Measurements from ENCODE around the gene IFT80. TPM values are rescaled to one million over a fixed set of nuclear protein-coding genes. Genes with fewer than 3 reads are reported as not detected.

Gene IFT80
- total and polyA plus RNA-seq, 9 of the 15 experiments (the other 6 are each of a cell fraction or from before 2014, with no cell fraction given) = 6.7 to 21.1 (median 16.4) TPM

- TF ChIP-seq EWSR1 (IDR thresholded peaks at IDR 0.05; ENCODE audit: borderline replicate concordance, low read depth, partially characterized antibody) (no peak), ETS1 (conservative IDR thresholded peaks at IDR 0.05; ENCODE audit: control insufficient read depth, low read depth, low read length) (peak; percentile 64), ZNF695 (CRISPR knock-in tag; IDR thresholded peaks at IDR 0.05) (no peak), SMAD1 (IDR thresholded peaks at IDR 0.05; ENCODE audit: low read depth, low read length, partially characterized antibody) (no peak), HDAC1 (IDR thresholded peaks at IDR 0.05) (no peak), ZNF668 (CRISPR knock-in tag; IDR thresholded peaks at IDR 0.05) (no peak), BRCA1 (IDR thresholded peaks at IDR 0.05) (no peak), BRCA1 (CRISPR knock-in tag; IDR thresholded peaks at IDR 0.05) (no peak), MAFG (tag; conservative IDR thresholded peaks at IDR 0.05) (no peak), OTX1 (CRISPR knock-in tag; IDR thresholded peaks at IDR 0.05) (no peak), SRF (CRISPR knock-in tag; IDR thresholded peaks at IDR 0.05) (no peak), ZNF277 (CRISPR knock-in tag; IDR thresholded peaks at IDR 0.05; ENCODE audit: borderline replicate concordance) (no peak), TCF15 (CRISPR knock-in tag; IDR thresholded peaks at IDR 0.05) (no peak), FOXM1 (IDR thresholded peaks at IDR 0.05; ENCODE audit: low read depth) (peak; percentile 44), FOXM1 (CRISPR knock-in tag; IDR thresholded peaks at IDR 0.05; ENCODE audit: low read depth) (peak; percentile 73; the same call in 1 of the 2 replicates), JUNB (CRISPR knock-in tag; conservative IDR thresholded peaks at IDR 0.05) (no peak), ETV1 (tag; conservative IDR thresholded peaks at IDR 0.05; ENCODE audit: low read depth) (no peak), FOXJ3 (CRISPR knock-in tag; IDR thresholded peaks at IDR 0.05) (no peak), KAT8 (IDR thresholded peaks at IDR 0.05; ENCODE audit: low read depth) (no peak), SMARCE1 (IDR thresholded peaks at IDR 0.05) (no peak), ELF4 (CRISPR knock-in tag; IDR thresholded peaks at IDR 0.05) (no peak), ZNF316 (IDR thresholded peaks at IDR 0.05) (no peak), PTBP1 (IDR thresholded peaks at IDR 0.05; ENCODE audit: low read depth, low read length) (no peak), HDAC6 (IDR thresholded peaks at IDR 0.05; ENCODE audit: low read depth, low read length) (no peak), STAT5A (IDR thresholded peaks at IDR 0.05; ENCODE audit: borderline replicate concordance, low read length) (no peak), CTBP1 (IDR thresholded peaks at IDR 0.05; ENCODE audit: borderline replicate concordance) (peak; percentile 100), RUNX1 (IDR thresholded peaks at IDR 0.05; ENCODE audit: low read depth) (no peak), ZNF780A (CRISPR knock-in tag; IDR thresholded peaks at IDR 0.05) (no peak), ZNF311 (CRISPR knock-in tag; IDR thresholded peaks at IDR 0.05) (no peak), HOXB6 (CRISPR knock-in tag; IDR thresholded peaks at IDR 0.05; ENCODE audit: borderline replicate concordance) (no peak)
Observed at GRCh38 chr3:160225176-160226025, 173.6 kb downstream of the IFT80 start, which contains the start of gene C3orf80 (continued).

All from K562 (cell line).